ENCODE results near the gene ACSM2B.

GRCh38 chr16:20620003-20620402, 43.8 kb upstream of the ACSM2B start:
- TF ChIP-seq CTCF (IDR thresholded peaks at IDR 0.05; ENCODE audit: insufficient read depth, low read length) (no peak), SPI1 (IDR thresholded peaks at IDR 0.05; ENCODE audit: borderline replicate concordance, low read depth) (no peak), POLR2AphosphoS5 (IDR thresholded peaks at IDR 0.05; ENCODE audit: low read depth) (no peak)
- TF ChIP-seq, protein P1, sequence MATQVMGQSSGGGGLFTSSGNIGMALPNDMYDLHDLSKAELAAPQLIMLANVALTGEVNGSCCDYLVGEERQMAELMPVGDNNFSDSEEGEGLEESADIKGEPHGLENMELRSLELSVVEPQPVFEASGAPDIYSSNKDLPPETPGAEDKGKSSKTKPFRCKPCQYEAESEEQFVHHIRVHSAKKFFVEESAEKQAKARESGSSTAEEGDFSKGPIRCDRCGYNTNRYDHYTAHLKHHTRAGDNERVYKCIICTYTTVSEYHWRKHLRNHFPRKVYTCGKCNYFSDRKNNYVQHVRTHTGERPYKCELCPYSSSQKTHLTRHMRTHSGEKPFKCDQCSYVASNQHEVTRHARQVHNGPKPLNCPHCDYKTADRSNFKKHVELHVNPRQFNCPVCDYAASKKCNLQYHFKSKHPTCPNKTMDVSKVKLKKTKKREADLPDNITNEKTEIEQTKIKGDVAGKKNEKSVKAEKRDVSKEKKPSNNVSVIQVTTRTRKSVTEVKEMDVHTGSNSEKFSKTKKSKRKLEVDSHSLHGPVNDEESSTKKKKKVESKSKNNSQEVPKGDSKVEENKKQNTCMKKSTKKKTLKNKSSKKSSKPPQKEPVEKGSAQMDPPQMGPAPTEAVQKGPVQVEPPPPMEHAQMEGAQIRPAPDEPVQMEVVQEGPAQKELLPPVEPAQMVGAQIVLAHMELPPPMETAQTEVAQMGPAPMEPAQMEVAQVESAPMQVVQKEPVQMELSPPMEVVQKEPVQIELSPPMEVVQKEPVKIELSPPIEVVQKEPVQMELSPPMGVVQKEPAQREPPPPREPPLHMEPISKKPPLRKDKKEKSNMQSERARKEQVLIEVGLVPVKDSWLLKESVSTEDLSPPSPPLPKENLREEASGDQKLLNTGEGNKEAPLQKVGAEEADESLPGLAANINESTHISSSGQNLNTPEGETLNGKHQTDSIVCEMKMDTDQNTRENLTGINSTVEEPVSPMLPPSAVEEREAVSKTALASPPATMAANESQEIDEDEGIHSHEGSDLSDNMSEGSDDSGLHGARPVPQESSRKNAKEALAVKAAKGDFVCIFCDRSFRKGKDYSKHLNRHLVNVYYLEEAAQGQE (IDR thresholded peaks at IDR 0.05; ENCODE audit: insufficient replicate concordance, low read depth): no peak

All from HL-60 (cell line).